Activated CD4-positive, alpha-beta T cell treated with anti-CD3 and anti-CD28 coated beads, Interleukin-2, amount 50 U/mL, for 4 hours (primary cell): ENCODE measurements around the gene MDC1.
"Not testable (repeated sequence)": the region's sequence is repeated elsewhere in the genome, so short reads cannot be mapped to it uniquely, and the experiment has no call there.

ENCODE experiments used
- DNase-seq, 2 experiments: peaks; one replicate each; pipeline ENCODE4 v3.0.0-alpha.2; 2020

Gene MDC1

DNA sequence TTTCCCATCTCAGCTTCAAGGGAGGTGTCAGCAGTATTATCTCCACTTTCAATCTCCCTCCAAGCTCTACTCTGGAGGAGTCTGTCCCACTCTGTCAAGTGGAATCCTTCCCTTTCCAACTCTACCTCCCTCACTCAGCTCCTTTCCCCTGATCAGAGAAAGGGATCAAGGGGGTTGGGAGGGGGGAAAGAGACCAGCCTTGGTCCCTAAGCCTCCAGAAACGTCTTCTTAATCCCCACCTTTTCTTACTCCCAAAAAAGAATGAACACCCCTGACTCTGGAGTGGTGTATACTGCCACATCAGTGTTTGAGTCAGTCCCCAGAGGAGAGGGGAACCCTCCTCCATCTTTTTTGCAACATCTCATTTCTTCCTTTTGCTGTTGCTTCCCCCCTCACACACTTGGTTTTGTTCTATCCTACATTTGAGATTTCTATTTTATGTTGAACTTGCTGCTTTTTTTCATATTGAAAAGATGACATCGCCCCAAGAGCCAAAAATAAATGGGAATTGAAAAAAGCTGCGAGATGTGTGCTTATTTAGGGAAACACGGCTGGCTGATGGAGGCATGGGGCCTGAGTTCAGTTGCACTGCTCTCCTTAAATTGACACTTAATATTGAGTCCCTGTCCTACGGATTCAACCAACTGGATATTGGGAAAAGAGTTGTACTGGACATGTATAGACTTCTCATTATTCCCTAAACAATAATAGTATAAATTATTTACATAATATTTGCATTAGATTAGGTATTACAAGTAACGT, 8.0 kb upstream of the MDC1 start:
- no peak for DNase-seq

DNA sequence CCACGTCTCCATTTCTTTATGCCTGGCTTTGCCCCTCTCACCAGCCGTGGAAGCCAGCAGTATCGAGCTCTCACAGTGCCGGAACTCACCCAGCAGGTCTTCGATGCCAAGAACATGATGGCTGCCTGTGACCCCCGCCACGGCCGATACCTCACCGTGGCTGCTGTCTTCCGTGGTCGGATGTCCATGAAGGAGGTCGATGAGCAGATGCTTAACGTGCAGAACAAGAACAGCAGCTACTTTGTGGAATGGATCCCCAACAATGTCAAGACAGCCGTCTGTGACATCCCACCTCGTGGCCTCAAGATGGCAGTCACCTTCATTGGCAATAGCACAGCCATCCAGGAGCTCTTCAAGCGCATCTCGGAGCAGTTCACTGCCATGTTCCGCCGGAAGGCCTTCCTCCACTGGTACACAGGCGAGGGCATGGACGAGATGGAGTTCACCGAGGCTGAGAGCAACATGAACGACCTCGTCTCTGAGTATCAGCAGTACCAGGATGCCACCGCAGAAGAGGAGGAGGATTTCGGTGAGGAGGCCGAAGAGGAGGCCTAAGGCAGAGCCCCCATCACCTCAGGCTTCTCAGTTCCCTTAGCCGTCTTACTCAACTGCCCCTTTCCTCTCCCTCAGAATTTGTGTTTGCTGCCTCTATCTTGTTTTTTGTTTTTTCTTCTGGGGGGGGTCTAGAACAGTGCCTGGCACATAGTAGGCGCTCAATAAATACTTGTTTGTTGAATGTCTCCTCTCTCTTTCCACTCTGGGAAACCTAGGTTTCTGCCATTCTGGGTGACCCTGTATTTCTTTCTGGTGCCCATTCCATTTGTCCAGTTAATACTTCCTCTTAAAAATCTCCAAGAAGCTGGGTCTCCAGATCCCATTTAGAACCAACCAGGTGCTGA, 7.0 kb upstream of the MDC1 start:
- not testable (repeated sequence) for DNase-seq

DNA sequence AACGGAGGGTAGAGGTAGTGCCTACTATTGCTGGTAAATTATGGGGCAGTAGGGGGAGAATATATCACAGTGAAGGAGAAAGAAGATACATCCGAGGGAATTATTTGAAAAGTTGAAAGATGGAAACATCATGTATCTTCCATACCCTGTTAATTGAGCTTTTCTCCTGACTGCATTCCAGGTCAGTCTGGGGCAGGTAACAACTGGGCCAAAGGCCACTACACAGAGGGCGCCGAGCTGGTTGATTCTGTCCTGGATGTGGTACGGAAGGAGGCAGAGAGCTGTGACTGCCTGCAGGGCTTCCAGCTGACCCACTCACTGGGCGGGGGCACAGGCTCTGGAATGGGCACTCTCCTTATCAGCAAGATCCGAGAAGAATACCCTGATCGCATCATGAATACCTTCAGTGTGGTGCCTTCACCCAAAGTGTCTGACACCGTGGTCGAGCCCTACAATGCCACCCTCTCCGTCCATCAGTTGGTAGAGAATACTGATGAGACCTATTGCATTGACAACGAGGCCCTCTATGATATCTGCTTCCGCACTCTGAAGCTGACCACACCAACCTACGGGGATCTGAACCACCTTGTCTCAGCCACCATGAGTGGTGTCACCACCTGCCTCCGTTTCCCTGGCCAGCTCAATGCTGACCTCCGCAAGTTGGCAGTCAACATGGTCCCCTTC, 6.2 kb upstream of the MDC1 start:
- DNase-seq: not testable (repeated sequence)

DNA sequence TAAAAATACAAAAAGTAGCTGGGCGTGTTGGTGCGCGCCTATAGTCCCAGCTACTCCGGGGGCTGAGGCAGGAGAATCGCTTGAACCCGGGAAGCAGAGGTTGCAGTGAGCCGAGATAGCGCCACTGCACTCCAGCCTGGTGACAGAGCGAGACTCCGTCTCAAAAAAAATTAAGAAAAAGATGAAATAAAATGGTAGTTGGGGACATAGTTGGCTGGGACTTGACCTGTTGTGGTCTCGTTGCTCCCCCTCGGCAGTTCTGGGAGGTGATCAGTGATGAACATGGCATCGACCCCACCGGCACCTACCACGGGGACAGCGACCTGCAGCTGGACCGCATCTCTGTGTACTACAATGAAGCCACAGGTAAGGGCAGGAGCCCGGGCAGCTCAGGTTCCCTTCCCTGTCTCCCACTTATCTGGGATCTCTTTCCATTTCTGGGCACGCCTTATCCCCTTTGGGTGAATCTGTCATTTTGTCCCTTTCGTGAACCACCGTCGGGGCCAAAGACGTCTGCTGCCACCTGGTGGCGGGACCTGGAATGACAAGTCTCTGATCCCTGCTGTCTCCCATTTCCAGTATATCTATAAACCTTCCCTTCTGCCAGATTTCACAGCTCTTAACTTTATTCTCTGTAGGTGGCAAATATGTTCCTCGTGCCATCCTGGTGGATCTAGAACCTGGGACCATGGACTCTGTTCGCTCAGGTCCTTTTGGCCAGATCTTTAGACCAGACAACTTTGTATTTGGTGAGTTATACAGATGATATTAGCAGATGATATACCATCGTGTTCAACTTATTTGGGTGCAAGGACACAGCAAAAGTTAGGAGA, 5.4 kb upstream of the MDC1 start:
- DNase-seq: peak; percentile 82 to 87

DNA sequence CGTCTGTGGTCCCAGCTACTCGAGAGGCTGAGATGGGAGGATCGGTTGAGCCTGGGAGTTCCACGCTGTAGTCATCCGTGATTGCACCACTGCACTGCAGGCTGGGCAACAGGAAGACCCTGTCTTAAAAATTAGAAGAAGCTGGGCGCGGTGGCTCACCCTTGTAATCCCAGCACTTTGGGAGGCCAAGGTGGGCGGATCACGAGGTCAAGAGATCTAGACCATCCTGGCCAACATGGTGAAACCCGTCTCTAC, 4.9 kb upstream of the MDC1 start:
- not testable (repeated sequence) for DNase-seq

DNA sequence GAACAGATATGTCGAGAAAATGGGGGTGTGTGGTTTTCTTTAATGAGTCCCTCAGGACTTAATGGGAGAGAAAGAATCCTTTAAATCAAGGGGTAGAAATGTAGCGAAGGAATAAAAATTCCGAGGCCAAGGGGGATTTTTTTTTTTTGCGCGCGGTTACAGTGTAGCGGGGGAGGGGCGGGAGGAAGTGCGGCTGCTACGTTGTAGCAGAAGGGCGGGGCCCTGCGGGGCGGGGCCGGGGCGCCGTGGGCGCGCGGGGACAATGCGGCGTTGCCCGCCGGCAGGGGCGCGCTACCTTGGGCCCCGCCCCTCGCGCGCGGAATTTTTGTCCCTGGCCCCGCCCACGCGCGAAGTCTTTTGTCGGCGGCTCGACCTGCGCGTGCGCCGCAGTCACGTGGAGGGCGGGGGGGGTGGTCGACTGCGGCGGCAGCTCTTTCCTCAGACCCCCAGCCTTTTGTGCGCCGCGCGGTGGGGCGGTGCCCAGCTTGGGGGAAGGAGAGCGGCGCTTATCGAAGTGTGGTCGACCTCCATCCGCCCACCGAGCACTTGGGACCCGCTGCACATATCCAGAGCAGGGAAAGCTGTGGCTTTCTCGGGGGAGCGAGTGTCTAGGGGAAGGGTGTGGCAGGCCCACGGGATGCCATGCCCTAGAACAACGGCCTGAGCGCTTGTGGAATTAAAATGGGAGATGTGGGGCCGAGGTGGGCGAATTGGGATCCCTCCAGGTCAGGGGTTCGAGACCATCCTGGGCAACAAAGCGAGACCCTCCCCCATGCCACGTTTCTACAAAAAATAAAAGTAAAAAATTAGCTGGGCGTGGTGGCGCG, 4.3 kb upstream of the MDC1 start:
- DNase-seq: peak; percentile 95

DNA sequence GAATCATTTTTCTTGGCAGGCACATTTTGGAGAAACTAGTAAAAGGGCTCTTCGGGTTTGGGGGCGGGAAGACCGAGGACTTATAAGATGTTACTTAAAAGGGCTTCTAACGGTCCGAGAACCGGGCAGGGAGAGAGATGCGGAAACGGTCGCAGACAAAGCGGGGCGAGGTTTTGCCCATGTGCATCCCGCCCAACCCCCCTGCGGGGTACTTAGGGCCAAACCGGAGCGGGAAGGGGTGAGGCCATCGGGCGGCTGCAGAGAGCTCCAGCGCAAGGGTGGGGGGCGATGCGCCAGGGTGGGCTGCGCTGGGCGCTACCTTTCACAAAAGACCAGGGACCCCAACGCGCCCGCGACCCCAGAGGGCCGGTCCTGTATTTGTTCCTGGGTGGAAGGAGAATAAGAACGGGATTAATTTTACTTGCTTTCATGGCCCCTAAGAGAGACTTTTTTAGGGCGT, 3.7 kb upstream of the MDC1 start:
- peak; percentile 45 to 53 for DNase-seq

DNA sequence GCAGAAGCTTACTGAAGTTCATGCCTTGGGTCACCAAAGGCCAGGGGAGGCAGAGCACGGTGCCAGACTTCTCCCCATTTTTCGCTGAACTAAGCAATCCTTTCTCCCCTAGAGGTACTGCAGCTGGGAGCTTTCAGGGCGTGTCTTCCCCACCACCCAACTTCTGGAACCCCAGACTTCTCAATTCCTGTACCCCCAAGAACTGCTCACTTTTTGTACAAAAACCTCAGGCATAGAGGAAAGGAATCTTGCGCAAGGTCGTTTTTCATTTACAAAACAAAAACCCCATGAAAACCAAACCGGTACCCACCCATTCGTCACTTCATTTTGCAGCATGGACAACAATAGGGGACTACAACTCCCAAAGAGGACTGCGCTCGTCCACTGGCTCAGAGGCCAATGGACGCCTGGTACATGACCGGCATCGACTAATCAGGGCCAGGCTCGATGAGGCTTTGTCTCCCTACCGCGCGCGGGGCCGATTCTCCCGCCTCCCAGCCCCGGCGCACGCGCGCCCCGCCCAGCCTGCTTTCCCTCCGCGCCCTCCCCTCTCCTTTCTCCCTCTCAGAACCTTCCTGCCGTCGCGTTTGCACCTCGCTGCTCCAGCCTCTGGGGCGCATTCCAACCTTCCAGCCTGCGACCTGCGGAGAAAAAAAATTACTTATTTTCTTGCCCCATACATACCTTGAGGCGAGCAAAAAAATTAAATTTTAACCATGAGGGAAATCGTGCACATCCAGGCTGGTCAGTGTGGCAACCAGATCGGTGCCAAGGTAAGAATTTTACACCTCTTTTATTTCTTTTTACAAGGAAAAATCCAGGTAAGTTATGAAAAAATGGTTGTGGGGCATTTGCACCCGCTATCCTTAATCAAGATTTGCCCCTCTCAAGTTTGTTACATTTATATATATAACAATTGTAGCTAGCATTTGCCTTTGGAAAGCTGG, 3.0 kb upstream of the MDC1 start, which contains the start of gene TUBB:
TSS of gene TUBB (plus strand) at position 562 of the 947 bp plus-strand sequence. CDS start at position 717, 155 bp downstream.
- DNase-seq: peak; percentile 91 to 92

DNA sequence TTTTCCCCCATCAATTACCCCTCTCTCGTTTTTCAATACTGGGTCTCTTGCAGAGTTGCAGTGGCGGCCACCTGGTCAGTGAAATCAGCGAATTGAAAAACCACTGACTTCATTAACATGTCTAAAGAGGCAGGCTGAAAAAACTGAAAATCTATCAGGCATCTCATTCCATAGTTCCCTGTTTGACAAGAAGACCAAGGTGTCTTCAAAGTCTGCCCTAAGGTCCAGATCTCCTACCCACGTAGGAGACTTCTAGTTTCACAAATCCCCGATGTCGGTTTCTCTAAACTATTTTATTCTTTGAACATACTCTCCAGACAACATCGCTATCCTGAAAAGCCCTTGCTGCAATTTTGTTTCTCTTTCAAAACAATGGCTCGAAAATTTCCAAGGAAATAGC, 2.3 kb upstream of the MDC1 start:
- no peak for DNase-seq

DNA sequence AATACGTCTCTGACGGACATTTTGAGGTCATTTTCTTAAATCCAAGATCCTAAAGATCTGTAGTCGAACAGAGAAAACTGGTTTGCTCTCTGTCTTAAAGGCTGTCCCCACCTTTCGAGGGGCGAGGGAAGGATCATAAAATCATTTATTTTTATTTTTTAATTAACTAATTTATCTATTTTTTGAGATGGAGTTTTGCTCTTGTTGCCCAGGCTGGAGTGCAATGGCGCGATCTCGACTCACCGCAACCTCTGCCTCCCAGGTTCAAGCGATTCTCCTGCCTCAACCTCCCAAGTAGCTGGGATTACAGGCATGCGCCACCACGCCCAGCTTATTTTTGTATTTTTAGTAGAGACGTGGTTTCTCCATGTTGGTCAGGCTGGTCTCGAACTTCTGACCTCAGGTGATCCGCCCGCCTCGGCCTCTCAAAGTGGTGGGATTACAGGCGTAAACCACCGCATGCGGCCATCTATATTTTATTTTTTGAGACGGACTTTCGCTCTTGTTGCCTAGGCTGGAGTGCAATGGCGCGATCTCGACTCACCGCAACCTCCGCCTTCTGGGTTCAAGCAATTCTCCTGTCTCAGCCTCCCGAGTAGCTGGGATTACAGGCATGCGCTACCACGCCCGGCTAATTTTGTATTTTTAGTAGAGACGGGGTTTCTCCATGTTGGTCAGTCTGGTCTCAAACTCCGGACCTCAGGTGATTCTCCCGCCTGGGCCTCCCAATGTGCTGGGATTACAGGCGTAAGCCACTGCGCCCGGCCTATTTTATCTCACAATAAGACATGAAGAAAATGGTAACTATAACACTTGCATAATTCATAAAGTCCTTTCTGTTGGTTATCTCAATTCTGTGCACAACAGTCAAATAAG, 1.0 kb upstream of the MDC1 start:
- DNase-seq: not testable (repeated sequence)

DNA sequence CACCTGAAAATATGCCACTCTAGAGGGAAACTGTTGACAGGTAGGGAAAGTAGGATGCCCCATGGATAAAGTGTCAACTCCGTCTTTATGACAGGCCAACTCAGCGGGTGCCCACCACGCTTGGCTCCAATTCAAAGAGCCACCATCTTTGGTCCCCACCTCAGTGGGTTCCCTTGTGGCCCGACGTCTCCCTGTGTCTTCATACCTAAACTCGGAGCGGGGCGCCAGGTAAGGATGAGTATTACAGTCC, 277 bp downstream of the MDC1 start:
- DNase-seq: no peak

DNA sequence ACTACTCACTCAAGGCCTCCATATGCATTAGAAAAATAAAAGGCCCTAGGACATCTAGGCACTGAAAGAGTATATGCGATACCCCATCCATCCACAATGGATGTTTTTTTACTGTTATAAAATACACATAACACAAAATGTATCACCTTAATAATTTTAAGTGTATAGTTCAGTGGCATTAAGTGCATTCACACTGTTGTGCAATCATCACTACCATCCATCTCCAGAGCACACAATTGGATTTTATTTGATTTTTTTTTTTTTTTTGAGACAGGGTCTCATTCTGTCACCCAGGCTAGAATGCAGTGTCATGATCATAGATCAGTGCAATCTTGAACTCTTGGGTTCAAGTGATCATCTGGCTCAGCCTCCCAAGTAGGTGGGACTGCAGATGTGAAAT, 2.8 kb downstream of the MDC1 start:
- no peak for DNase-seq

DNA sequence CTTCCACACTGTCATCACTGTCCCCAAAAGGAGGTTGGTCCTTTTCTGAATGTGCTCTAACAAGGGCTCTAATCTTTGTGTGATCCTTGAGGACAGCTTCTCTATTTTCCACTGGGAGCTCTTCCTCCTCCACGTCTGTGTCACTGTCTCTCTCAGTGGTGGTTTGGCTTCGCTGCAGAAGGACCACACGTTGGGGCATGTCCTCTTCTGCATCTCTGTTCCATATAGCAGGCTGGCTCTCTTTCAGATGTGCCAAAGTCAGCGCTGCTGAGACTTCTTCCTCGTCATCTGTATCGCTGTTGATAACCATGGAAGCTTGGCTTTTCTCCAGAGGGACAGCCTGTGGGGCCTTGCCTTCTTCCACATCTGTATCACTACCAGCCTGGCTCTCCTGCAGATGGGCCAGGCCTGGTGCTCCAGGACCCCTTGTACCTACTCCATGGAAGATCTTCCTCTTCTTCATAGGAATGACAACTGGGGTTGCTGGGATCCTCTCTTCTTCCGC, 4.6 kb downstream of the MDC1 start:
- no peak for DNase-seq

DNA sequence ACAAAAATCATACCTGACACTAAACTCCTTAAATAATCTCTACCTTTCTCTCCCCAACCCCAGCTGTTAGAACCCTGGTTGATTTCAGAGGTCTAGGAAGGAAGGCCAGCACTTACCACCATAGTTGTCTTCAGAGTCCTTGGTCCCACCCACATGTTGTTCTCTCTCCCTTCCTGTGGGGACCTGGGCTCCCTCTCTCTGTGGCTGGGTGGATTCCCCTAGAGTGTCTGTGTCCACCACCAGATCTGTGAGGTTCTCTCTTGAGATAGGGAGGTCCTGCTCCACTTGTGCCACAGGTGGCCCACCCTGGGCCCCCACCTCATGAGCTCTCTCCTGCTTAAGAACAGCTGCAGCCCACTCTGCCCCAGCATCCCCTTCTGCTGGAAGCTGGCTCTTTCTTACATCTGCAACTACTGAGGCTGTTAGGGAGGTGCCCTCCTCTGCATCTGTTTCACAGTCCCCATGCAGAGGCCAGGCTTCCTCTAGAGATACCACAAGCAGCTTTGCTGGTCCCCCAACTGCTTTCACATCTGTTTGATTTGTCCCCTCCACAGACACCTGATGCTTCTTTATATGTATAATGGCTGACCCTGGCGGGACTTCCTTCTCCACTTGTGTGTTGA, 5.2 kb downstream of the MDC1 start:
- DNase-seq: no peak

DNA sequence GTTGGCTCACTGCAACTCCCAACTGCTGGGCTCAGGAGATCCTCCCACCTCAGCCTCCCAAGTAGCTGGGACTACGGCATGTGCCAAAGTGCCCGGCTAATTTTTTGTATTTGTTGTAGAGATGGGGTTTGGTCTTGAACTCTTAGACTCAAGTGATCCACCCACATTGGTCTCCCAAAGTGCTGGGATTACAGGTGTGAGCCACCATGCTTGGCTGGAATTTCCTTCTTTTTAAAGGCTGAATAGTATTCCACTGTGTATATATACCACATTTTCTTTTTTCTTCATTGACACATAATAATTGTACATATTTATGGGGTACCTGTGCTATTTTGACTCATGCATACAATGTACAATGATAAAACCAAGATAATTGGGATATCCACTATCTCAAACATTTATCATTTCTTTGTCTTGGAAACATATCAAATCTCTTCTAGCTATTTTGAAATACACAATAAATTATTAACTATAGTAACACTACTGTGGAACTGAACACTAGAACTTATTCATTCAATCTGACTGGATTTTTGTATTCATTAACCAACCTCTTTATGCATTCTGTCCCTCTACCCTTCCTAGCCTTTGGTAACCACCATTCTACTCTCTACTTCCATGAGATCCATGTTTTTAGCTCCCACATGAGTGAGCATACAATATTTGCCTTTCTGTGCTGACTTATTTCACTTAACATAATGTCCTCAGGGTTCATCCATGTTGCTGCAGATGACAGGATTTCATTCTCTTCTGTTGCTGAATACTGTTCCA, 7.8 kb downstream of the MDC1 start:
- DNase-seq: no peak

DNA sequence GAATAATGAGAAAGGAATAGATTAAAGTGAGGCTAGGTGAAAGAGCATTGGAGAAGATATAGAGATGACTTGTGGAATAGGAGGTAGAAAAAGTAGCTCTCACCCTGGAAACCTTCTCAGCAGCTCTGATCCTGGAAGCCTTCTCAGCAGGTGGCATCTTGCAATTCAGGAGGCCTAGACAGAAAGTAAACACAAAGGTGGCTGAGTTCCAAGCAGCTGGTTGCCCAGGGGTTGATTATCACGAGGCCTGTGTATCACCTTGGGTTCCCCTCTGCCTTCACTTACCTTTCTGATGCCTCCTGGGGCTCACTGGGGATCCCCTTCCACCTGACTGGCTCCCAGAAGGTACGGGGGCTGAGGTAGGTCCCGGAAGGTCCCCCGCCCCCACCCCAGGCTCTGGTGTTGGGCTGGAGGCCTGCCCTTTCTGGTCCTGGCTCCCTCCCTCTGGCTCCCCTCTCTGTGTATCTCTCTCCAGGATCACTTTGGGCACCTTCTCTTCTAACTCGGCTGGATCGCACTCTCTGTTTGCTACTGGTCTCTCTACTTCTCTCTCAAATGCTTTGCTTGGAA, 9.7 kb downstream of the MDC1 start:
- DNase-seq: no peak

DNA sequence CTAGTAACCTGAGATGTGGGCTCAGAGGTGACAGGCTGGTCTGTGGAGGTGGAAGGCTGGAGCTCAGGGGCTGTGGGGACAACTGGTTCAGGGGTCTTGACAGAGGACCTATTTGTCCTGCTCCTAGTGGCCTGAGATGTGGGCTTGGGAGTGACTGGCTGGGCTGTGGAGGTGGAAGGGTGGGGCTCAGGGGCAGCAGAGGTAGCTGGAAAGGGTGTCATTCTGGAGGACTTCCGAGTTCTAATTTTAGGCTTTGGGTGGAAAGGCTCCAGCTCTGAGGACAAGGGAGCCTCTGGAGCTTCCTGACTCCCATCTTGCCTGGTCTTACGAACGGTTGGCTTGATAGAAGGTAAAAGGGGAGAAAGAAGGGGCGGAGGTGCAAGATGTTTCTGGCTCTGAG, 11.5 kb downstream of the MDC1 start:
- DNase-seq: no peak

DNA sequence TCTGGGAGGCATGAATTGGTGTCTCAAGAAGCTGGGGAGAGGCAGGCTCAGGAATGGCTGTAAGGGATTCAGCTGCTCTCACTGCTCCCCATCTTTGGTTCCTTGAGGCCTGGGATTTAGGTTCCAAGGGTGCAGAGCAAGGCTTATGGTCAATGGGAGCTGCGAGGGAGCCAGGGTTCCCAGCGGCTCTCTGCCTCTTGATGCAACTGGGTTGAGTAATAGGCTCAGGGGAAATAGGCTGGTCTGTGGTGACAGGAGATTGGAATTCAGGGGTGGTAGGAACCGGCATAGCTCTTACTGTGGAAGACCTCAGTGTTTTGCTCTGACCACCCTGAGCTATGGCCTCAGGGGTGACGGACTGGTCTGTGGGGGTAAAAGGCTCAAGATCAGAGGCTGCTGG, 13.3 kb downstream of the MDC1 start:
- DNase-seq: no peak
